Lower leg skin (tissue), 3 donors: Measurements from ENCODE around the gene FOXC2.

Experiments
- POLR2A ChIP-seq, 2 donors: fragments of 450-650 bp; IDR thresholded peaks; one replicate each; pipeline ENCODE4 v1.6.1; 2016 to 2017; ENCODE audit warnings: antibody characterized with exemption in 2 of 2, mild to moderate bottlenecking in 1 of 2, moderate library complexity in 1 of 2
- TF ChIP-seq, protein P1 (sequence below), 3 donors: fragments of 450-650 bp; IDR thresholded peaks; one replicate each; pipeline ENCODE4 v1.5.1; 2016; ENCODE audit warnings: antibody characterized with exemption in 3 of 3, mild to moderate bottlenecking in 3 of 3, moderate library complexity in 2 of 3

DNA sequence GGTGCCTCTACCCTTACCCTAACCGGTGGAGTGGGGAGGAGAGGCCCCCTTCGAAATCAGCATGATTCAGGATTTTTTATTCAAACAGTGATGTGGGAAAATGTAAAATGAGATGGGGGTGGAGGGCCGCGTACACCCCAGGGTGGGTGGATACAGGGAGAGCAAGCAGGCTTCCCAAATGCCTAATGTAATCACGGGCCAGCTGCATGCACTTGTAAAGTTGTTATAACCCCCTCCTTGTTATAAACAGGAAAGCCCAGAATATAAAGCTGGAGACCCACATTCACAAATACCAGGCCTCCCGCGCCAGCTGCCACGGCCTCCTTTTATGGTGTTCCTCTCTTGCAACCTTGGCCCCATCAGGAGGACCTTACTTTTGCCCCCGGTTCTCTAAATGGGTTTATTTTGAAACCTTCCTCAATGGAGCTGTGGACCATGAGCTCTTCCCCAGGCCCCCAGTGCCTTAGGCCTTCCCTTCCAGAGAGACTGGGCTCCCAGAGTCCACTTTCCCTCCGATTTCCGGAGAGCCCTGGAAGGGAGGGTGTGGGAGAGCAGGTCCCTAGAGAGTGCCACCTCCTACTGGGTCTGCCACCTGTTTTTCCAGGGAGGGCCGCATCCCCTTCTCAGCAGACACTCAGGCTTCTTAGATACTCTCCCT lies 10.8 kb downstream of the FOXC2 start:
- TF ChIP-seq, protein P1, sequence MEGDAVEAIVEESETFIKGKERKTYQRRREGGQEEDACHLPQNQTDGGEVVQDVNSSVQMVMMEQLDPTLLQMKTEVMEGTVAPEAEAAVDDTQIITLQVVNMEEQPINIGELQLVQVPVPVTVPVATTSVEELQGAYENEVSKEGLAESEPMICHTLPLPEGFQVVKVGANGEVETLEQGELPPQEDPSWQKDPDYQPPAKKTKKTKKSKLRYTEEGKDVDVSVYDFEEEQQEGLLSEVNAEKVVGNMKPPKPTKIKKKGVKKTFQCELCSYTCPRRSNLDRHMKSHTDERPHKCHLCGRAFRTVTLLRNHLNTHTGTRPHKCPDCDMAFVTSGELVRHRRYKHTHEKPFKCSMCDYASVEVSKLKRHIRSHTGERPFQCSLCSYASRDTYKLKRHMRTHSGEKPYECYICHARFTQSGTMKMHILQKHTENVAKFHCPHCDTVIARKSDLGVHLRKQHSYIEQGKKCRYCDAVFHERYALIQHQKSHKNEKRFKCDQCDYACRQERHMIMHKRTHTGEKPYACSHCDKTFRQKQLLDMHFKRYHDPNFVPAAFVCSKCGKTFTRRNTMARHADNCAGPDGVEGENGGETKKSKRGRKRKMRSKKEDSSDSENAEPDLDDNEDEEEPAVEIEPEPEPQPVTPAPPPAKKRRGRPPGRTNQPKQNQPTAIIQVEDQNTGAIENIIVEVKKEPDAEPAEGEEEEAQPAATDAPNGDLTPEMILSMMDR (IDR thresholded peaks at IDR 0.05): no peak
- TF ChIP-seq POLR2A (IDR thresholded peaks at IDR 0.05): no peak
